K562 (cell line): Measurements from ENCODE around the gene ATP7B. TPM values are rescaled to one million over a fixed set of nuclear protein-coding genes. Genes with fewer than 3 reads are reported as not detected.

Experiments used
- ATAC-seq: fragments of 200-7000 bp; cut with Tn5 transposase; 3 replicates; pipeline ENCODE4 v1.9.1; 2020; ENCODE audit warnings: moderate library complexity
- BruUV-seq: library from RNA; stranded (reverse); fragments of 400-500 nt; replicated peaks from 2 replicates; lab custom pipeline; 2021; lab: Mats Ljungman, UMichigan
- CTCF ChIA-PET: fragments of 300-600 bp; formaldehyde crosslinking; extraction: SDS; loops from one replicate; lab custom pipeline; 2021; ENCODE audit warnings: low intra/inter-chr PET ratio; lab: Yijun Ruan, JAX
- POLR2A ChIA-PET: fragments of 300-600, 350-650 bp; sonication (Branson Sonifier 250); formaldehyde crosslinking; extraction: SDS; loops from one replicate; lab custom pipeline; 2021; ENCODE audit warnings: antibody characterized with exemption, inconsistent platforms; lab: Yijun Ruan, JAX
- DNase-seq, 4 experiments: peaks; one replicate each; pipeline versions ENCODE4 v3.0.0 to v3.0.0-alpha.2; 2011 to 2018; ENCODE audit warnings: low spot score in 3 of 4, mixed read lengths in 3 of 4; ENCODE audit errors: extremely low read depth in 1 of 4
- FAIRE-seq: peaks from 2 replicates; lab custom pipeline; 2011; peaks lifted over from hg19 to GRCh38; lab: Jason Lieb, UNC
- H2AFZ ChIP-seq: 2 replicates; pipeline ENCODE4 v1.6.0; 2011; ENCODE audit warnings: low read depth, low read length, control low read depth, inconsistent platforms
- H3K27ac ChIP-seq: fragments of 200-600 bp; 3 replicates; pipeline ENCODE4 v1.8.0; 2011; ENCODE audit warnings: low read depth, mild to moderate bottlenecking, control low read depth, inconsistent platforms, low read length, moderate library complexity, mixed read lengths; ENCODE audit errors: extremely low read depth
- H3K27me3 ChIP-seq, 2 experiments: fragments of 300-600 bp in 1 of 2; 2 replicates in 1 of 2; 3 replicates in 1 of 2; pipeline versions ENCODE4 v1.6.0 to v1.8.0; 2011; ENCODE audit warnings: inconsistent platforms in 2 of 2, low read length in 2 of 2, mild to moderate bottlenecking in 1 of 2, mixed read lengths in 1 of 2, moderate library complexity in 1 of 2; ENCODE audit not compliant: control insufficient read depth in 2 of 2, insufficient read depth in 2 of 2
- H3K36me3 ChIP-seq: fragments of 300-600 bp; 3 replicates; pipeline ENCODE4 v1.8.0; 2011; ENCODE audit warnings: mild to moderate bottlenecking, low read length, inconsistent platforms; ENCODE audit not compliant: control insufficient read depth, insufficient read depth
- H3K4me1 ChIP-seq, 2 experiments: fragments of 200-600 bp in 1 of 2; replicated peaks in 1 of 2; 2 replicates in 1 of 2; 3 replicates in 1 of 2; pipeline versions ENCODE4 v1.5.1 to v1.8.0; 2011; ENCODE audit warnings: inconsistent platforms in 2 of 2, low read length in 2 of 2, mild to moderate bottlenecking in 1 of 2, mixed read lengths in 1 of 2, moderate library complexity in 1 of 2; ENCODE audit not compliant: control insufficient read depth in 2 of 2, insufficient read depth in 2 of 2
- H3K4me2 ChIP-seq: 2 replicates; pipeline ENCODE4 v1.6.1; 2011; ENCODE audit warnings: low read length, control low read depth, inconsistent platforms, mixed read lengths; ENCODE audit not compliant: insufficient read depth
- H3K4me3 ChIP-seq: fragments of 200-600 bp; sonication (generic), shearing (Covaris generic); 2 replicates; pipeline ENCODE4 v1.5.1; 2016; ENCODE audit warnings: control low read depth, inconsistent platforms
- H3K79me2 ChIP-seq: fragments of 200-600 bp; 3 replicates; pipeline ENCODE4 v1.8.0; 2011; ENCODE audit warnings: low read length, inconsistent platforms; ENCODE audit not compliant: control insufficient read depth, insufficient read depth
- H3K9ac ChIP-seq, 2 experiments: 2 replicates each; pipeline versions ENCODE4 v1.6.0 to v1.6.1; 2011; ENCODE audit warnings: low read depth in 2 of 2, low read length in 2 of 2, control low read depth in 1 of 2, inconsistent platforms in 1 of 2, mild to moderate bottlenecking in 1 of 2, mixed read lengths in 1 of 2; ENCODE audit not compliant: insufficient read depth in 1 of 2
- H3K9me1 ChIP-seq: one replicate; pipeline ENCODE4 v1.6.0; 2011; ENCODE audit warnings: inconsistent platforms, mild to moderate bottlenecking, low read length, moderate library complexity; ENCODE audit not compliant: control insufficient read depth, insufficient read depth
- H3K9me3 ChIP-seq: replicated peaks from 2 replicates; pipeline ENCODE4 v1.5.1; 2011; ENCODE audit warnings: low read depth, low read length, inconsistent platforms; ENCODE audit not compliant: control insufficient read depth, insufficient read depth
- H4K20me1 ChIP-seq: replicated peaks from 2 replicates; pipeline ENCODE4 v1.6.1; 2011; ENCODE audit warnings: low read length, inconsistent platforms, mixed read lengths; ENCODE audit not compliant: control insufficient read depth, insufficient read depth
- ETV6 ChIP-seq, 3 experiments: fragments of 150-350 bp in 1 of 3; sonication (generic) in 1 of 3; formaldehyde crosslinking in 1 of 3; IDR thresholded peaks; 2 replicates each; pipeline versions ENCODE4 v1.6.1 to v1.8.0; 2014 to 2022; ENCODE audit warnings: borderline replicate concordance in 2 of 3, low read depth in 2 of 3, antibody characterized with exemption in 1 of 3, low read length in 1 of 3, mild to moderate bottlenecking in 1 of 3, missing genetic modification reagents in 1 of 3
- FOXM1 ChIP-seq, 2 experiments: fragments of 450-650 bp in 1 of 2; sonication (generic) in 1 of 2; formaldehyde crosslinking in 1 of 2; IDR thresholded peaks; 2 replicates each; pipeline versions ENCODE4 v1.6.1 to v1.9.0; 2017 to 2022; ENCODE audit warnings: low read depth in 2 of 2, mild to moderate bottlenecking in 2 of 2, missing genetic modification reagents in 1 of 2, moderate library complexity in 1 of 2
- HDAC6 ChIP-seq: IDR thresholded peaks from 2 replicates; pipeline ENCODE4 v1.6.1; 2012; ENCODE audit warnings: low read depth, mild to moderate bottlenecking, control low read depth, inconsistent platforms, low read length, moderate library complexity
- MNT ChIP-seq, 2 experiments: fragments of 450-650 bp; conservative IDR thresholded peaks; 2 replicates each; pipeline ENCODE4 v1.6.1; 2017; ENCODE audit warnings: mild to moderate bottlenecking in 2 of 2, moderate library complexity in 2 of 2
- TCFL5 ChIP-seq: fragments of 250-450 bp; sonication (Bioruptor Pico); conservative IDR thresholded peaks from 2 replicates; pipeline ENCODE4 v1.6.1; 2021; ENCODE audit warnings: mild to moderate bottlenecking, moderate library complexity, matching md5 sums
- TSC22D4 ChIP-seq: fragments of 450-650 bp; IDR thresholded peaks from 2 replicates; pipeline ENCODE4 v1.6.1; 2016; ENCODE audit warnings: missing genetic modification characterization, missing biosample characterization, control low read depth
- U2AF2 ChIP-seq: fragments of 200-400 bp; formaldehyde crosslinking; optimal IDR thresholded peaks from 2 replicates; pipeline ENCODE3; 2017; ENCODE audit warnings: low read depth, mild to moderate bottlenecking, low read length
- WHSC1 ChIP-seq: IDR thresholded peaks from one replicate; pipeline ENCODE4 v1.6.1; 2012; ENCODE audit warnings: low read length, control low read depth, inconsistent platforms
- ZBTB8A ChIP-seq: fragments of 450-650 bp; IDR thresholded peaks from 2 replicates; pipeline ENCODE4 v1.6.1; 2018; ENCODE audit warnings: mild to moderate bottlenecking, moderate library complexity; ENCODE audit not compliant: partially characterized antibody
- ZNF12 ChIP-seq: sonication (generic); formaldehyde crosslinking; IDR thresholded peaks from 2 replicates; pipeline ENCODE4 v1.4.0; 2020; ENCODE audit warnings: mild to moderate bottlenecking, missing genetic modification reagents
- ZNF121 ChIP-seq: sonication (generic); formaldehyde crosslinking; conservative IDR thresholded peaks from 2 replicates; pipeline ENCODE4 v1.8.0; 2022; ENCODE audit warnings: missing genetic modification reagents
- ZNF124 ChIP-seq: sonication (generic); formaldehyde crosslinking; IDR thresholded peaks from 2 replicates; pipeline ENCODE4 v1.8.1; 2022; ENCODE audit warnings: missing genetic modification reagents
- ZNF3 ChIP-seq: fragments of 250-450 bp; sonication (Bioruptor Pico); IDR thresholded peaks from 2 replicates; pipeline ENCODE4 v1.5.0; 2021; ENCODE audit warnings: mild to moderate bottlenecking, moderate library complexity
- ZNF311 ChIP-seq: fragments of 250-450 bp; sonication (Bioruptor Pico); IDR thresholded peaks from 2 replicates; pipeline ENCODE4 v1.4.0; 2020; ENCODE audit warnings: mild to moderate bottlenecking, moderate library complexity
- WGBS: fragments of 100-300 bp; shearing (Covaris generic); methylation state at CpG from one replicate; pipeline ENCODE4 v1.1.6; 2016; ENCODE audit warnings: low coverage, mixed read lengths; ENCODE audit not compliant: insufficient coverage; ENCODE audit errors: missing lambda C conversion rate; 5-methylcytosine and 5-hydroxymethylcytosine counted together
- in situ Hi-C: fragments of 300-500 bp; cut with MboI; formaldehyde crosslinking; loops from 4 replicates; pipeline ENCODE4 v1.15.0; 2018; ENCODE audit warnings: inconsistent platforms, mixed read lengths
- intact Hi-C: fragments of 100-400 bp; cut with micrococcal nuclease; formaldehyde crosslinking; loops from 2 replicates; pipeline ENCODE4 v1.14.2; 2022
- polyA plus RNA-seq, 8 experiments: library from polyadenylated mRNA; depleted of rRNA in 4 of 8; stranded (reverse) in 5 of 8; unstranded in 3 of 8; fragments of >200 nt; fragmentation: Nextera tagmentation in 2 of 8; fragmentation: Illumina TruSeq in 1 of 8; extraction: Ambion mirVana in 2 of 8; extraction: Trizol in 1 of 8; gene quantifications; 2 replicates each; pipeline versions ENCODE4 v1.2.1 to v1.2.3, GENCODE V29; 2011 to 2014; ENCODE audit warnings: inconsistent platforms in 1 of 8, missing spikeins in 1 of 8
- total RNA-seq, 7 experiments: library from RNA; depleted of rRNA in 6 of 7; stranded (reverse); fragments of >200 nt in 6 of 7; fragmentation: Illumina TruSeq in 2 of 7; extraction: Trizol in 2 of 7; gene quantifications; 2 replicates each; pipeline versions ENCODE4 v1.2.1 to v1.2.3, GENCODE V29; 2011 to 2021; ENCODE audit warnings: low replicate concordance in 1 of 7

The ATP7B gene
- total and polyA plus RNA-seq, 9 of the 15 experiments (the other 6 are each of a cell fraction or from before 2014, with no cell fraction given), result 1.1 to 20.4 (median 8.5) TPM

- Histone ChIP-seq H3K4me2 (no peak within 1 kb of the TSS), H3K4me3 (no peak within 1 kb of the TSS), H3K27ac (no peak within 1 kb of the TSS), H3K4me1 (peaks cover 3 to 4% of the 10 kb centered on the region in 2 experiments; a peak in 2 of 5 replicates), H3K9me1 (peaks cover 3% of the 10 kb centered on the region), H2AFZ (no peak within 1 kb of the TSS), H3K9me3 (peaks cover 6% of the 10 kb centered on the region), H3K9ac (no peak within 1 kb of the TSS), H4K20me1 (no peaks in the 10 kb centered on the region), H3K27me3 (no peaks in the 10 kb centered on the region), H3K79me2 (peaks cover 23% of the 10 kb centered on the region; the same call in 2 of the 3 replicates), H3K36me3 (peaks cover 77% of the 10 kb centered on the region)
- CTCF ChIA-PET, result no interaction called here
- no peak for FAIRE-seq
- TSS peak; percentile 8 for BruUV-seq
- in situ Hi-C loops, result no loop called here
- no peak for ATAC-seq
- POLR2A ChIA-PET, result interaction anchor here (0.5 to 0.7 kb wide), 2 partner anchors 69 to 228 kb away, joined by 3 read pairs; no protein-coding TSS in a partner anchor
- intact Hi-C loops, result no loop called here
- TF ChIP-seq HDAC6 (no peak), ZNF3 (CRISPR knock-in tag) (no peak), WHSC1 (no peak), MNT (conservative IDR thresholded peaks at IDR 0.05) (no peak), ETV6 (IDR thresholded peaks at IDR 0.05; ENCODE audit: borderline replicate concordance in 1 of 2, low read depth in 2 of 2, low read length in 1 of 2) (no peak), ETV6 (CRISPR knock-in tag; IDR thresholded peaks at IDR 0.05; ENCODE audit: borderline replicate concordance) (no peak), ZNF124 (CRISPR knock-in tag) (no peak), ZNF121 (CRISPR knock-in tag) (no peak), ZBTB8A (no peak), U2AF2 (no peak), TSC22D4 (tag) (no peak), ZNF12 (CRISPR knock-in tag) (no peak), FOXM1 (IDR thresholded peaks at IDR 0.05; ENCODE audit: low read depth) (no peak), FOXM1 (CRISPR knock-in tag; IDR thresholded peaks at IDR 0.05; ENCODE audit: low read depth) (no peak), ZNF311 (no peak), TCFL5 (CRISPR knock-in tag) (no peak)
- WGBS, result 94% methylated on average over 3 of the region's 3 CpGs
- no peak for DNase-seq
Measured at GRCh38 chr13:52024481-52024880, 13.2 kb upstream of the ATP7B start, which contains the start of gene UTP14C. TSS of gene UTP14C (plus strand) at chr13:52024691. CDS start at chr13:52028805, 4,114 bp downstream.
